Measurements from ENCODE around the gene PDE4D.

Gene PDE4D

DNA sequence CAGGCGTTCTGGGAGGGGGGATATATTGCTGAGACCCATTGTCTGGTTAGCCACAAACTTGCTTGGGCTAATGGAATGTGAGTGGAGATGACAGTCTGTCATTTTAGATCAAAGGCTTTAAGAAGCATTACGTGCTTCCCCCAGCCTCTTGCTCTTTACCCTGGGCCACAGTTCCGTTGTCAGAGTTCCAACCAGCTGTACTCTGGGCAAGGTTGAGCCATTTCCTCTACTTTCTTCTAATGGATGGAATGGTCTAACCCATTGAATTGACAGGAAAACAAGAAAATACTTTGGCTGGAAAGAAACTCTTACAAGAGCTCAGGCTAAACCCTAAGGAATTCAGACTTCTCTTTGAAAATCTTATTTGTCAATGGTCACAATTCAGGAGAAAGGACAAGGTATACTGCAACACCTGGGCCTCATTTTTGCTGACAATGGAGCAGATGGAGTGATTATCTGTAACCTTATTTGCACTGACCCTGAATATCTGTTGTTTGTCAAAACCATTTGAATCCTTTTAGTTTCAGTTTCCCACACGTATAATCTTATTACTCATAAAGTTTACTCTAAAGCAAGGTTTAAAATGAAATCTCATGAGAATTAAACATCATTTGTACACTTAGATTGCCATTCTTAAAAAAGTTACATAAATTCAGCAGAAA, 231.4 kb downstream of the PDE4D start:
- in situ Hi-C loops (cut with HindIII; ENCODE audit: low sequenced_read_pairs) = no loop called here

DNA sequence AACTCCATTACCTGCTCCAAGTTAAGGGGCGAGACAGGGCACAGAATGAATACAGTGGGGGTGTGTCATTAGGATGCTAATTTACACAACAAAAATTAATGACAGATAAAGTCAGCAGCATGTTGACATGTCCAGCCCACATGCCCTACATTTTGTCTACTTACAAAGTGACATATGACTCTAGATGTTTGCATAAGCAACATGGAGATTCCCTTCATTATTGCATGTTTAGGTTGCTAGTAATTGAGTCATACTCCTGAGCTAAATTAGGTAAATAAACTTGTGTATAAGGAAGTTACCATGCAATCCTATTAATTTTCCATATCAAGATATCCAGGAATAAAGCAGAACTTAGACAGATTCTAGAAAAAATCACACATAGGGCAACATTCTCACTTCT, 232.2 kb downstream of the PDE4D start:
- in situ Hi-C loops (cut with HindIII; ENCODE audit: low sequenced_read_pairs) = no loop called here

DNA sequence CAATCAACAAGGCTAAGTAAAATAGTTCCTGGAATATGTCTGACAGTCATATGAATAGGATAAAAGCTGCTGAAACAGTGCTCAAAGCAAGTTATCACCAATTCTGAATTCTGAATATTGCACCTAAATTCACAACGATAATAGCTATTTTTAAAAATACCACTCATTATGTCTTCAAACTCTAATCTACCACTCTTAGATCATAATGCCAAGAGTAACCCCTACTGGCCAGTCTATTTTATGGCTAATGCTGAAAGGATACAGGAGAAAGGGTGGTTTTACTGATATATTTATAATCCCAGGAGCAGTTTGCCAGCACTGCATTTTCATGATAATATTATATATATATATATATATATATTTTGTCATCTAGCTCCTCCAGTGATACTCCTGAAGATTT, 232.8 kb downstream of the PDE4D start:
- in situ Hi-C loops (cut with HindIII; ENCODE audit: low sequenced_read_pairs) = no loop called here

DNA sequence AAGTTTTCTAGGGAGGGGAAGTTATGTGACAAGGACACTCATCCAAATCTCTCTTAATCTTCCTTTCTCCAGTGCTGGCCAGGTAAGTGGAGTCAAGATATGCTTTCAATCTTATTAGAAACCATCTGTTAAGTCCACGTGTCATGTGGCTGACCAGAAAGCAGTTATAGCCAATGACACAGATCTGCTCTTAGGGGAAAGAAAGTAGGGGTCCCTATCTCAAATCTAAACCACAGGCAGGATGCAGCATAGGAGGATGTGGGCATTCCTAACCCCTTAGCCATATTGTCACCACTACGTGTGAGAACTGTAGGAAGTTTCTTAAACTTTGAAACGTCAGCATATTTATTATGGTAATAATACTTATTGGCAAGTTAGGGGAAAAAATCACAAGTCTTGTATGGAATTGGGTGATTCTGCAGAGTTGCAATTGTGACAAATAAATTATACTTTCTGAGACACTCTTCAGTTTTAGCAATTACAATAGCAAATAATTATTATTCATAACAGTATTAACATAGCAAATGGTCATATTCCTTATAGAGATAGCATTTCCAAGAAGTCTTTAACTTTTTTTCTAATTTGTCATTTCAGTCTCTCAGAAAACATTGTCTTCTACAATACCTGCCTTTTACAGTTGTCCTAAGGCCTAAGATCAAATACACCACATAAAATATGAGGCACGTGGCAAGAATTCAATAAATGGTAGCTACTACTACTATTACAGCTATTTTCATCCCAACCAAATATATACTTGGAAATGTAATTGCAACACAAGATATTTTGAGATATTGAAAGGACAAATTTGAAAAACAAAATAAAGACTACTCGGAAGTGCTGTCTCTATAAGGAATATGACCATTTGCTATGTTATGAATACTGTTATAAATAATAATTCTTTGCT, 236.9 kb downstream of the PDE4D start:
- in situ Hi-C loops (cut with HindIII; ENCODE audit: low sequenced_read_pairs) = no loop called here

DNA sequence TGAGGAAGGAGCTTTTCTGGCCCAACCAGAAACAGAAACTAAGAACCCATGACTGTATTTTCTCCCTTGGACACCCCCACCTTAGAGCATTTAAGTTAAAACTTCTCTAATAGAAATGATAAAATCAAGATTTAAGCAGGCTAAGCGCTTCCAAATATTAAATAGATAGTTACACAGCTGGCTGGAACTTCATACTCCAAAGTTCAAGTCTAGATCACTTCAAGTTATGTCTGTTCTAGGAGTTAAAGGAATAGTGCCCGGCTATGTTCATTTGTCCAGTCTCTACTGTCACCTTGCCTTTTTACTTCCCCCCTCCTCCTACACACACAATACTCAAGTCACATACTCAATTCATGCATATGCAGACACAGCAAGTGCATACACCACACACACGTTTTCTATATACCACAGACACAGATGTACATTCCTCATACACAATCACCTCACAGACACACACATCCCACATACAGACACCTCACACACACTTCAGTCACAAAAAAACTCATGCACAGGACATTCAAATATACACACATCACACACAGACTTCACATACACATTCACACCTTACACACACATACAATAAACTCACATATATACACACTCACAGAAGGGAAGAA, 237.7 kb downstream of the PDE4D start:
- in situ Hi-C loops (cut with HindIII; ENCODE audit: low sequenced_read_pairs) = no loop called here

DNA sequence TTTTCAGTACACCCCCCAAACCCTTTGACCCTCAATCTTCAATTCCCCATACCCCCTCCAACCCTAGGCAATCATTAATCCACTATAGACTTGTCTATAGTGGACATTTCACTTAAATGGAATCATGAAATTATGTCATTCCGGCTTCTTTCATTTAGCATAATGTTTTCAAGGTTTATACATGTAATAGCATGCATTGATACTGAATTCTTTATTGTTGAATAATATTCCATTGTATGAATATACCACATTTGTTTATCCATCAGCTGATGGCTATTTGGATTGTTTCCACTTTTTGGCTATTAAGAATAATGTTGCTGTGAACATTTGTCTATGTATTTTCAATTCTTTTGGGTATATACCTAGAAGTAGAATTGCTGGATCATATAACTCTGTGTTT, 238.8 kb downstream of the PDE4D start:
- in situ Hi-C loops (cut with HindIII; ENCODE audit: low sequenced_read_pairs) = no loop called here

DNA sequence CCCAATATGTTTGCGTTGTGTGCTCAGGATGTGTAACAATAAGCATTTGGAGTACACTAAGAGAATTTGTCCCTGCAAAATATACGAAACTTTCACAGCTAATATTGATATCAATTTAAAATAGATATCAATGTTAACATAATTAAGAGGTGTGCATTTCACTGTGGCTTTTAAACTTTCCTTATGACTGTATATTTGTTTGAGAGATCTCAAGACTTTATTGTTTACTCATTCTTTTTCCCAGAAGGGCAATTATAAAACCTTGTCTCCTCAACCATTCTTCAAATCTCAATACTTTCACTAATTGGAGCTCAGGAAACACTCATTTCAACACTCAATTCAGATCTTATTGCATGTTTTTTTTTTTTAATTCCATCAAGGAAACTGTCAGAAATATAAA, 241.1 kb downstream of the PDE4D start:
- in situ Hi-C loops (cut with HindIII; ENCODE audit: low sequenced_read_pairs) = no loop called here

DNA sequence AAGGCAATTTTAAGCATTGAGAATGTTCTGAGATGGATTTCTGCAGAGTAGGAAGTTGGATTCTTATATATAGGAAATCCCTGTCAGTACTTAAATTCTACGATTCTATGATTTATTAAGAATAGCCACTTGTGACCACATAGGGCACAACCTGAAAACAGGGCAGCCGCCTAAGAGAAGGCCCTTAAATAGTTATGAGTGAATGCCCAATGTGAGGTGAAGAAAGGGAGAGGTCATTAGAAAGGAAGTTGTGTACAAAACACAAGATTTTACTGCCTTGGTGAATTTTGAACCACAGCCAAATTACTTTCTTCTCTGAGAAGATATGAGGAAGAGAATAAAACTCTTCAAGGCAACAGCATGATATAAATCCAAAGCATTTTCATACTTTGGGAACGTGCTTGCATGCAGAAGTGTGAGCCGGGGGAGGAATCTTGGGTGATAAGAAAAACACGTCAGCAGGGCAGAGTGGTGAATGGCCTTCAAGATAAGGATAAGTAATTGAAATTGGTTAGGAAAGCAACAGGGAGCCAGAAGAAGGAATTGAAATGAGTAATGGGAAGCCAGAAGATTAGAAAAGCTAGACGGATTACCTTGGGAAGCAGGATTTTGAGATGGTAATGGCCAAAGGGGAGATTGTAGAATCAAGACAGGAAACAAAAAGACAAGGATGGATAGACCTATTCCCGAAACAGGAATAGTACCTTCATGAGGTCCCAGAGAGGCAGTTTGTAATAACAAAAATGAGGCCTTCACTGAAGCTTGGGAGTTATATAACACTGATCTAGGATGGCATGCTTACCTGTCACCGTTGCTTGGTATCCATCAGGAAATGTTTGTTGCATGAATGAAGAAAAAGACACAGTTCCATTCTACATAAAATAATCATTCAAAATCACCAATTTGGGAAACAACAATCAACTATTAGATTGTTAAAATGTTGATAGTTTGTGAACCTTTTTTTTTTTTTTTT, 244.3 kb downstream of the PDE4D start:
- in situ Hi-C loops (cut with HindIII; ENCODE audit: low sequenced_read_pairs) = no loop called here

DNA sequence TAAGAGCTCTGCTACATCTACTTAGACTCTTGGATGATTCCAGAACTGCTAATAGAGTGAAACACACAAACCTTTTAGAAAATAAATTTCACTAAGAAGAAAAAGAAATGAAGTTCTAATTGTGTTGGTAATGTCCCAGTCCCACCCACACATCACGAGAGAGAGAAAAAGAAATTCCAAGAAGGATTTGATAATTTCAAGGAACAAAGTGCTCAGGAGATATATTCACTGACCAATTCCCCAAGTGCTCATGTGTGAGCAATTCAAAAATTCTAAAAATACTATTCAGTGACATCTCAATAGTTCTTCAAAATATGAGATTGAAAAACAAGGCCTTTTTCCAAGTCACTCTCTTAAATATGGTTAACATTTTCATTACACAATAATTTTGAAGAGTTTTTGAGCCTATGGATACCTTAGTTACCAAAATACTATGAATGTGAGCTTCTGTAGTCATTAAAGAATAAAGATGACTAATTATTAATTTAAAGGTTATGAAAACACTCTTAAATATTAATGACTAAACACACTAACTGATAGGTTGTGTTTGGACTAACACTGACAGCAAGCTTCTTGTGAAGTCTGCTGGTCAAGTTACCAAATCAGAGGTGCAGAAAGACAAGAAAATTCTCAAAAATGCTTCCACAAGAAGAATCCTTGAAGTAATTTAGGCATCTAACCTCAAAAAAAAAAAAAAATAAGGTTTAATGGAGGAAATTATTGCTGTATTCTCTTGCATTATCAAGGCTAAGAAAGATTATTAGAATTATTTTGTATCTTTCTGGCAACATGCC, 245.3 kb downstream of the PDE4D start:
- in situ Hi-C loops (cut with HindIII; ENCODE audit: low sequenced_read_pairs) = no loop called here

DNA sequence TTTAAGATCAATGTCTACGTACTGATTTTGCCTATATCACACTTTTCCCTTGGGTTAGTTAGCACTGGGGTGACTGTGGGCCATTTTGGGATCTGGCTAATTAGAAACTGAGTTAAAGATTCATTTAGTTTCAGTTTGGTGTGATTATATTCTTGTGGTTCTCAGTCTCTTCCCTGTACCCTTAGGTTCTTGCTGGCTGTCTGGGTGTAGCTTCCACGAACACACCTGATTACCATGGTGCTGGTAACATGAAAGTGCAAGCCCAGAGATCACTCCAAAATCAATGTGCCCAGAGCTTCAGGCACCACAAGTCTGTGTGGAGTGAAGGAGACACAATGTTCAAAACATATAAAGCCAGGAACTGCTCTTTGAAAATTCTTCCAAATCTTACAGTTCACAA, 248.1 kb downstream of the PDE4D start:
- in situ Hi-C loops (cut with HindIII; ENCODE audit: low sequenced_read_pairs) = no loop called here

DNA sequence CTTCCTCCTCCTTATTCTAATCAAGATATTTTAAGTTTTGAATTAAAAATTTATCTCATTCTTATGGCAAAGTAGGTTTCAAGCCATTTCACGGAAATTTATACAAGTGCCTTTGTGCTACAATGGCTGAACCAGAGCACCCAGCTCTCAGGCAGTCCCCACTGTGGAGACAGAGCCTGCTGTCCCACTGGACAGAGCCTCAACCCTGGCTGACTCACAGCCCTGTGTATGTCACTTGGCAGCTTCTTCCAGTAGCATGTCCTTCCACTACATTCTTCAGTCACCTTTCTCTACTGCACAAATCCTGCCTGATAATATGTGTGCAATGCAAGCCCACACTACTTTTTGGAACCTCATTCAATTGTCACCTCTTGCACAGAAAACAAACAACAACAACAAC, 253.1 kb downstream of the PDE4D start:
- in situ Hi-C loops (cut with HindIII; ENCODE audit: low sequenced_read_pairs) = no loop called here

DNA sequence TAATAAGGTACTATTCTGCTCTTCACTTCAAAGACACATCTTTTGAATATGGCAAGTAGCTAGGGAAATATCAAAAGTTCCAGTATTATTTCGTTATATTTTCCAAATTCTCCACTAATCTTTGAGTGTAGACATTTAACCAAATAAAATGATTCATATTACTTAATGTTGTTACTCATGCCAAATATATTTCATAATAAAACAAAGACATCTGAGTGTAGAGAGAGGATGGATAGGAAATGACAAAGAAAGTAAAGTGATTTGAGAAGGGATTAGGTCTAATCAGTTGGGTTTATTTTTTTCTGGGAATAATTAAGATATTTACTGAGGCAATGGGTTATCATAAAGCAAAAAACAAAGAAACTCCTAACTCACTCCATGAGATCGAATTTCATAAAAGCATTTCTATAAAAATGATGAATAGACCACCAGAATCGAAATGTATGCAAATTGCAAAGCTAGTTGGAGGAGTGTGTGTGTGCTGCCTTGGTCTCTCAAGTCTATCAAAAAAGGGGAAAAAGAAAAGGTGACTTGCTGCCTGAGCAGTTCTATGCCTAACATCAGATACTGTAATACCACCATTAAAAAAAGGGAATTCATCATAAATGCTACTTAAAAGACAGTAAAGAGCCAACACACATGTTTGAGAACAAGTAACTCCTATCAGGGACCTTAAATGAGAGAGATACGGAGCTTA, 255.5 kb downstream of the PDE4D start:
- in situ Hi-C loops (cut with HindIII; ENCODE audit: low sequenced_read_pairs) = no loop called here

DNA sequence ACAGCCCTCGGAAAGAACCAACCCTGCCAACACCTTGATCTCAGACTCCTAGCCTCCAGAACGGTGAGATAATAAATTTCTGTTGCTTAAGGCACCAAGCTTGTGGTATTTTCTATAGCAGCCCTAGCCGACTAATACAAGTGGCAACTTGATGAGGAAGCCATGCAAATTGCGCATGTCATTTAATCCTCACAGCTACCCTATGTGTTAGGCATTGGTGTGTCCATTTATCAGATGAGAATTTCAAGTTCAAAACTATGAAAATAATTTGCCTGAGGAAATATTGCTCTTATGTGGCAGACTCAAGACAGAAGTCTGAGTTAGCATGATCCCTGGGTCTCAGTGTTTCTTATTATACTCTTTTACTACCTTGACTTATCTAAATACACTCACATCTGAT, 264.0 kb downstream of the PDE4D start:
- in situ Hi-C loops (cut with HindIII; ENCODE audit: low sequenced_read_pairs) = no loop called here

DNA sequence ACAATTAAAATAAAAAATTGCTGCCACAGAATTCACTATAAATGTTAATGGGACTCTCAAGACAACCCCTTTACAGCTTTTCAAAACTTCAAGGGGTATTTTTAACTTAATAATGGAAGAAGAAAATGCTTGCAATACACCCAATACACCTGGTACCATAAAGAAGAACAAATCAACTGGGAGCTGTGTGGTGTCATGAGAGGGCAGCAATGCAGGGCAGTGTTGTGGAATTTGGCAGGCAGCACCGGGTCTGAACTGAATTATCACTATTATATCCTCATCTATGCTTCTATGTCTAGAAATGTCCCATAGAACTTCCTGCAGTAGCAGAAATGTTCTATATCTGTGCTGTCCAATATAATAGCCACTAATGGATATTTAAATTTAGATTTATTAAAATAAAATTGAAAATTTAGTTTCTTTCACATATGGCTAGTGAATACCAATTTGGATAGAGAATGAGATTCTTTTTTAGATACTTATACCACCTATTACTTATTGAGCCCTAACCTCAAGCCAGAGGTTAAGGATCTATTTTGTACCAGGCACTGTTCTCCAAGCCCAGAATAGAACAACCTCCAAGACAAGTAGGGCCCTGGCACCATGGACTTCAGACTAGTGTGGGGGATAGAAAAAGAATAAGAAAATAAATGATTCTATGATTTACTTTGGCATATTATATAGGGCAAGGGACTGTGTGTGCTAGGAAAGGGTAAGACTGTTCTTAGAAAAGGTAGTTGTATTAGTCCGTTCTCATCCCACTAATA, 265.3 kb downstream of the PDE4D start:
- in situ Hi-C loops (cut with HindIII; ENCODE audit: low sequenced_read_pairs) = no loop called here

DNA sequence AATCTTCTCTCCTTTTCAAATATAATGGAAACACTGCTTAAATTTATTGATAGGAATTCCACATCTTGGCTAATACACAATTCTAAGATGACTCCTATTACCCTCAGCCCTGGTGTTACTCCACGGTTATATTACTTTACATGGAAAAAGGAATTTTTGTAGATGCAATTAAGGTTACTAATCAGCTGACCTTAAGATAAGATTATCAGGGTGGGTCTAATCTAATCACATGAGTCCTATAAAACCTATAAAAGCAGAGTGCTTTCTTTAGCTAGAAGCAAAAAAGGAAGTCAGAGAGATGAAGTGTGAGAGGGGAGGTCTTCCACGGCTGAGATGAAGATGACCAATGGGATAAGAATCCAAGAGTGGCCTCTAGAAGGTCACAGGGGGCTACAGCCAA, 268.6 kb downstream of the PDE4D start:
- in situ Hi-C loops (cut with HindIII; ENCODE audit: low sequenced_read_pairs) = no loop called here

DNA sequence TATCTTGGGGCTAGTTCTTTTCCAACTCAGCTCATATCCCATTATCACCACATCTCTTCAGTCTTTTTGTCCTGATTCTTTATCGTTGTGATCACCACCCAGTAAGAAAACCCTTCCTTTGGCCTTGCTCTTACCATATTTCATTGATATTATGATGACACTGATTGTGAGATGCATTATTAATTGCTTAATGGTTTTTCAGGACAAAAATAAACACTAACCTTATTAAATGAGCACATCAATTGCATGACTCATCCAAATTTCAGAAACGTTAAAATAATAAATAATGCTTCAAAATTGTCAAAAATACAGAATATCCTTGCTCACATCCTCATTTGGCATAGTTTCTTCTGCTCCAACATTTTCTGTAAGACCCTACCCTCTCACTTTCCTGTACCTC, 270.7 kb downstream of the PDE4D start:
- in situ Hi-C loops (cut with HindIII; ENCODE audit: low sequenced_read_pairs) = no loop called here

DNA sequence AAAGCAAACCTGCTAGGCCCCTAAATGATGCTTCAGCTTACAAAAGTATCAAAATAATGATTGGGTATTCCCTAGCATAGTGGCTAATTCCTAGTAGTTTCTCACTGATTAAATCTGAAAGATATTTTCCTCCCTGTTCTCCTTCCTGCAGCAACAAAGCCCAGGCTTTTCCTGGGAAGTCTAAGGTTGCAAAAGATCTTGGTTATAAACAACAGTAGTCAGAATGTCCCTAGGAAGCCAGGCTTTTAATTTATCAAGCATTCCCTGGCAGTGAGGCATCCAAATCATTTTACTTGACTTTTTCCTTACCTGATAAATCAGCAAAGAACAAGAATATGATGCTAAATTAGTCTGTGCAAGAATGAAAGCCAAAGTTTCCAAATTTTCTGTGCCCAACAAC, 272.0 kb downstream of the PDE4D start:
- in situ Hi-C loops (cut with HindIII; ENCODE audit: low sequenced_read_pairs) = no loop called here

DNA sequence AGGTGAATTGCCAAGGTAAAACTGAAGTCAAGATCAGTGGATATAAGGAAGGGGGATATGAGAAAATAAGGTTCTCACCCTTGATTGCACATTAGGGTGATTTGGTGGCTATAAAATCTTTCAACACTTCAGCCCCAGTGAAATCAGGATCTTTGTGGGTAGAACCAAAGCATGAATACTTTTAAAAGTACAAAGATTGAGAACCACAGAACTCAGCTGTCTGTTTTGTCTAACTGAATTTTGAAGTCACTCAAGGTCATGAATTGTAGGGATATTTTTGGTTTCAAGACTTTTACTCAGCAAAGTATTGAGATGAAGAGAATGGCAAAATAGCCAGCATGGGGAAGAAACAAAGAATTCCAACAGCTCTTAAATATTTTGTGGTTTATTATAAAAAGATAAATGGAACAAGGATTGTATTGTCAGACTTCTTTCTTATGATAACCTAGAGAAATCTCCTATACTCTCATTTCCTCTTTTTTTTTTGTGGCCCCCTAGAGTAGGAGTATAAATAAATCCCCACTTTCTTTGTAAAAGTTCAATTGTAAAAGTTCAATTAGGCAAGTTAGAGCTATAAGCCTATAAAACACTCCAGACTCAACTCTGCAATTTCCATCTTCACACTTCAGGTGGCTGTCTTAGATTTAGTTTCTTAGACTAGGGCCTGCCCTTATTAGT, 272.9 kb downstream of the PDE4D start:
- in situ Hi-C loops (cut with HindIII; ENCODE audit: low sequenced_read_pairs) = no loop called here
